T1000 (cell line): Measurements from ENCODE around the gene SFXN5.

ENCODE experiments used
- DNase-seq: peaks from one replicate; lab custom pipeline; 2025; ENCODE audit warnings: mixed read lengths; lab: John Stamatoyannopoulos, UW

Gene SFXN5

DNA sequence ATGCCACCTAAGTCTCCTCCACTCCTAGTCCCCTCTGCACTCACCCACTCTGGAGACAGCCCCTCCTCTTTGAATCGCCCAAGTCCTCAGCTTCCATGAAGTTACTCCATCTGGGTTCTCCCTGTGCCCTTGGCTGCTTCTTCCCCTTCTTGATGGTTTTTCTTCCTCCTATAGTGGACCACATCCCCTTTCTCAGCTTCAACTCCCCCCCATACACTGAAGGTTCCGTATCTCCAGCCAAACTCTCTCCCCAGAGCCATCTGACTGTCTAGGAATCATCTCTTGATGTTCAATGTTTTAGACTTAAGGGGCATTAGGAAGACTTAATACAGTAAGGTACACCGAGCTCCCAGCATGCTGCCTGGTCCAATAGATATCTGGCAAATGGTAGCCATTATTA, 114.6 kb downstream of the SFXN5 start:
- no peak for DNase-seq

DNA sequence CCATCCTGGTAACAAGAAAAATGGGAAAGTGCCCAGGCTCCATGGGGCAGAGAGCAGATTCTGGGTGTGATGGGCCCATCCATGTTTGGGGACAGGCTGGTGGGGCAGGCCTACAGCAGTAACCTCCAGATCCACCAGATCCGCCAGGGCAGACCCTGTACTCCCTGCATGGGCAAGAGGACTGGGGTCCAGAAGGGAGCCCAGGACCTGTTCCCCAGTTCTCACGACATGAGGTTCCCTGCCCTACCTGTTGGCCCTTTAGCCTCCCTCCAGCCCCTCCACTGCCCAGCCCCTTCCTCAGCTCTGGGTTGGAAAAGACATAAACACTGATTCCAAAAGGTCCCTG, 115.5 kb downstream of the SFXN5 start:
- no peak for DNase-seq

- DNase-seq, result no peak
These were observed 116.1 kb downstream of the SFXN5 start for GRCh38 chr2:72955228-72956049.

GRCh38 chr2:72954376-72955227, 116.9 kb downstream of the SFXN5 start:
- DNase-seq, result no peak

- DNase-seq, result no peak
These were observed 117.5 kb downstream of the SFXN5 start for GRCh38 chr2:72953976-72954375.

GRCh38 chr2:72953528-72953927, 118.0 kb downstream of the SFXN5 start:
- DNase-seq, result no peak

DNA sequence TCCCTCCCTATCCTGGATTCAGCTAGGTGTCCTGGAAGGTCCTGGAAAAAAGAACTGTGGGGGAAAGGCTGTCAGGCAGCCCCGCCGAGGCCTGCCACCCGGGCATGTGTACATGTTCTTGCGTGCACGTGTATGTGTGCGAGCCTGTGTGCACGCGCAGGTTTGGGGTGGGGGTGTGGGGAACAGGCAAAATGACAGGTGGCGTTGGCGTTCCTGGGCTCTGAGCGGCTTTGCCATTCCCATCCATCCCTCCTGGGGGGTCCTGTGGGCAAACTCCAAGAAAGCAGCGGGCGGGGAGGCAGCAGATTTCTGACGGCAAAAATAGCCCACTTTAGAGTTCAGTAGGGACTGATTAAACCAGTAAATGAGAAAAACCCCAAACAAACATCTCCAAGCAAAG, 118.6 kb downstream of the SFXN5 start:
- no peak for DNase-seq

DNA sequence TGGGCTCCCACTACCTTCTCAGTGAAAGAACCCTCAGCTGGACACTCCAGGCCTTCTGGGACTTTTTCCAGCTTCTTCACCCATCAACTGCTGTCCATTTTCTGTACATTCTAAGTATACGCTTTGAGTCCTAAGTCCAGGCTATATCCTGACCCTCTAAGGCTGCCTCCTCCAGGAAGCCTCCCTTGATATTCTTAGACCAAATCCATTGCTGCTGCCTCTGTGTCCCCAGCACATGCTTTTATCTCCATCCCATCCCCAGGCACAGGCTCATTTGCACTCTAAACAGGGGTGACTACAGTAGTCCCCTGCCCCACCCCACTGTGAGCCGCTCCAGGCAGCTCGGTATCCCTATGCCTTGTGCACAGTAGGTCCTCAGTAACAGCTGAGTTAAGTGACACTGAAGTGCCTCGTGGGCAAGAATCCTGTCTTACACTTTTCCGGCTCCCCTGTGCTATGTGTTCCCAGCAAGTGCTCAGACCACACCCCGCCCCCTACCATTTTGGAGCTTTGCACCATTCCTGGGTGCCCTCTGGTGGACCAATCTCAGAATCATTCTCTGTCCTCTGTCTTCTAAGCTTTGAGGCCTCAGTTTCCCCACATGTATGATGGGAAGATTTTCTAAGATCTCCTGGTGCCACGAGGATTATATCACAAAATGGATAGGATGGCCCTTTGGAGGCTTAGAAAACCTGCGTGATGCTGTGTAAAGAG, 119.2 kb downstream of the SFXN5 start:
- DNase-seq, result no peak

DNA sequence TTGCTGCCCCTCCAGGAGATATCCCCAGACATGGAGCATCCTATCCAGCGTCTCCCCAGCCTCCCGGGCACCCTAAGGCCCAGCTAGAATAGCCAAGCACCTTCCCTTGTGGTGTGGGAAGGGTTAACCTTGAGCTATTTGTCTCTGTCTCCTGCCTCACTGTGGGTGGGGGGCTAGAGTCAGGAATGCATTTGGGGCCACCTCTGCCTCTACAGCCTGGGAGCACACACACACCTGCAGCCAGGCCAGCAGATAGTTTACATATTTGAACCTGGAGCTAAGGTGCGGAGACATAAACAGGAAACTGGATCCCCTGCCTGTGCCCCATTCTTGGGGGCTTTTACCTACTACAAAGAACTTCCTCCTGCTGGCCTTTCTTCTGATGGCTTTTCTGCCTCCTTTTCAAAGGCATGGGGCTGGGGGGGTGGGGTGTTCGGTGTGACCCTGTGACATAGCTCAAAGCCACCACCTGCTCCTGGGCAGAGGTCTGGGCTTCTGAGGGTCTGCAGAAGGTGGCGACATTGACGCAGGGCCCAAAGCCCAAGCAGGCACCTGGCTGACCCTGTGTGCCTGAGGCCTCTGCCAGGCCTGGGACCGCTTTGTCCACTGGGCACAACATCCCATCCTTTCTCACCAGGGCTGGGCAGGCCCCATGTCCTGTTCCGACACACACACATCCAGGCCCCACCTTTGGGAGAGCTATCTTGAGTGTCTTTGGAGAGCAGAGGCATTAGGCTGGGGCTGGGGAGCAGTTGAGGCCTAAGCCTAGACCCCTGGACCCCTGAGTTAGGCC, 120.0 kb downstream of the SFXN5 start:
- DNase-seq, result no peak

- DNase-seq, result no peak
These were observed 120.8 kb downstream of the SFXN5 start for GRCh38 chr2:72950558-72951255.

- DNase-seq, result no peak
These were observed 121.9 kb downstream of the SFXN5 start for GRCh38 chr2:72949642-72950041.

GRCh38 chr2:72949045-72949444, 122.5 kb downstream of the SFXN5 start:
- no peak for DNase-seq

GRCh38 chr2:72947952-72948830, 123.3 kb downstream of the SFXN5 start:
- no peak for DNase-seq

- no peak for DNase-seq
These were observed 125.0 kb downstream of the SFXN5 start for GRCh38 chr2:72946466-72946865.

DNA sequence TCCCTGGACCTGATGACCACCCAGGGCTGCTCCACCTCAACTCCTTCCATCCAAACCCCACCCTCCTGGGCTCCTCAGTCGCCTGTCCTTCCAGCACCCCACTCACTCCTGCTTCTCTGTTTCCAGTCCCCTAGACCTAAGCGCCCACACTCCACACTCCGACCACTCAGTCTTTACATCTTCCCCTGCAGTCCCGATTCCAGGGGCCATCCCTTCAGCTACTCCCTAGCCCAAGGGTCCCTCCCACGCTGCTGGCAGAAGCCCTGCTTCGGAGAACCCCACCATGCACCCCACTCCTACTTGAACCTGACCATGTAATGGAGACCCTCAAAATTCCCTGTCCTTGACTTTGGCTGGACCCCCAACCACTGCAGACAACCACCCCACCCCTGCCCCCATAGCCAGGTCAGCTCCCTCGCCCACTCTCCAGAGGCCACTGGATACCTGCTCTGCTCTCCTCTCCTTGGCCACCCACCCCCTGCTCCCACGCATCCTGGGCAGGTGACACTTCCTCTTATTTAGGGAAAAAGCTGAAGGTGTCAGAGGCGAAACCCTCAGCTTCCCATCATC, 126.0 kb downstream of the SFXN5 start:
- no peak for DNase-seq

DNA sequence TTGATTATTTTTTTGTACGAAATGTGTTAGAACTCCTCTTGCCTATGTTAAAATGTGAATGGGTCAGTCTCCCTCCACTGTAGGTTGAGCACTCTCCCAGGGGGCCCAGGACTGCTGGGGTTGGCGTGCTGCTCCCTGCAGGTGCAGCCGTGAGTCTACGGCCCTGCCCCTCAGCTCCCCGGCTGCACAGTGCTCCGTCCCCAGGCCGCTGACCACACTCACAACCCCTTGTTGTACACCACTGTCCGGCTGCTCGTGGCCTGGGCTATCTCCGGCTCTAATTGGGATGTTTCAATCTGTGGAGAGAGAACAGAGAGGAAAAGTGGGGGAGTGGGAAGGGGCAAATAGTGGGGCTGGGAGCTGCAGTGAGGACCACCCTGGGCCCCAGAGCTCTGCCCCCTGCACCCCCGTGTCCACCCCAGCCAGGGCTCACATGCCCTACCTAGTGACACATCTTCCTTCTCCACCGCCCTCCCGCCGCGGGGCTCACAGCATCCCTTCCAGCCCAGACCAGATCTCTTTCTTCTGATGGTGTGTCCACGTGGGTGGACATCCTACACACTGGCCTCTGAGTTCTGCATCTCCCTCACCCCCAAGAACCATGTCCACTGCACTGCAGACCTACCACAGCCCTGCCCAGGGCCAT, 126.6 kb downstream of the SFXN5 start:
- DNase-seq, result no peak

DNA sequence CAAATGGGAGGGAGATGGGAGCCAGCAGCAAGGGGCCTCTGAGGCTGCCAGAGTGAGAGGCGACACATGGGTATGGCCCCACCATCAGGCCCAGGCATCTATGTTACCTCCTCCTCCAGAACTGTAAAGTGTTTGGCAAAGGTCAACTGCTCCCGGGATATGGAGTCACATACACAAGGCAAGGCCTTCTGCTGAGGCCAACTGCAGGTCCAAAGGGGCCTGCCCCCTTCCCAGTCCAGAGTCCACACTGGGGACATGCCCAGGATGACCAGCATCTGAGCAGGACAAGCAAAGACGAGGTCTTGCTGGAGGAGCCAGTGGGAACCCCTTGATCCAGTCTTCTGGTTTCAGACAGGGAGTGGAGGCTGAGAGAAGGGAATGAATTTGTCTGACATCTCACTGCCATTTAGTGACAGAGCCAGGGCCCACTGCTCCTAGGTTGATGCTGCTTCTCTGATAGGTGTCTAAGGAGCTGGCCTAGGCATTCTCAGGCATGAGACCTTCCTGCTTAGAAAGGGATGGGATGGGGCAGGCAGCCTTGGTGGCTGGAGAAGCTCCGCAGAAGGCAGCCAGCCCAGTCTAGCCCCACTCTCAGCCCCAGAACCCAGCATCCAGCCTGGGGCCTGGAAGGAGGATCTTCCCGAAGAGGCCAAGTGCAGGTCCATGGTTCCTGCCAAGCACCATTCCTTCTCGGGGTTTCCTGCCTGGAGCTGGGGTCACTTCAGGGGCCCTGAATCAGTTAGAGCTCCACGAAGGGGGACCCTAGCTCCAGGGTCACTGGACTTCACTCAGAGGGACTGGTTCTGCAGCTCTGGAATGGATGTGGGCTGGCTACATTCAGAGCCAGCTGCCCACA, 127.7 kb downstream of the SFXN5 start:
- no peak for DNase-seq

DNA sequence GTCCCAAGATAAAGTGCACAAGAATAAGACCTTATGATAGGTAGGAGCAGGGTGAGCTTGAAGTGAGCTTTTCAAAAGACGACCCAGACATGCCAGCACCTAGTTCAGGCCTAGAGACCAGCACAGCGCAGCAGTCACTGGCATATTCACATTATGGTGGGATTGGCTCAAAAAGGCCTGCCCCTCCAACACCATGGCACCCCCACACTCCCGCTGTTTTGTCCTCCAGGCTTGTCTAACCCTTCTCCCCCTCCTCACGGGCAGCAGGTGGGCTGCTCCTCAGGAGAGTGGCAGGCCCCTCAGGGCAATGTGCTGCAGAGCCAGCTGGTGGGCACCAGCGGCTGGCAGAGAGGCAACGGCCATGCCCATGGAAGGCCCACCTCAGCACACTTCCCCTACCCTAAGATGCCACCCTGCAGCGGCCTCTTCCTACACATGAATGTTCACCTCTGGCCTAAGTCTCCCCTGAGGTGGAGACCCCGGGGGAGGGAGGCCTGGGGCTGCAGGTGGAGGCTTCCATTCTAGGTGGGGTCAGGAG, 128.6 kb downstream of the SFXN5 start:
- DNase-seq, result no peak
